Ammon's horn (tissue), 1 donor: ENCODE data around the gene DTD1.
A peak's percentile ranks its signal among the peaks of the same experiment; 100 is the strongest.

Experiments
- DNase-seq: peaks from one replicate; pipeline ENCODE4 v3.0.0-alpha.2; 2016; ENCODE audit warnings: low spot score

The DTD1 gene

GRCh38 chr20:18663932-18664331 lies 76.1 kb downstream of the DTD1 start:
- DNase-seq, result no peak

DNA sequence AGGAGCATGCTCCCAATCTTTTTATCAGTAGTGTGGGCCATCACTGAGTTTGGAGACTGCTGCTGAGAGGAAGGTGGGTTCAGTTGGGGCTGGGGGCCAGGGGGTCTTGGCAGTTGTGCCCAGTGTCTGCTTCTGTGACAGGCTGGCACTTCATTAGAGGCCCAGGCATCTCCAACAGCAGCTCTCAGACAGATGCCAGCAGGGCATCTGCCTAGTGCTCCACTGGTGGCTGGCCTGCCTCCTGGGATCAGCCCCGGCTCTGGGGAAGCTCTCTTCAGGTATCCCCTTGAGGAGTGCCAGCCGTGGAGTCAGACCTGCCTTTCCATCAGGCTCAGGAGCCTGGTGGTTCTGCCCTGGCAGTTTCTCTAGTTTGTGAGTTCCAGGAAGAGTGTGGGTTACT lies 77.3 kb downstream of the DTD1 start:
- DNase-seq, result no peak

DNA sequence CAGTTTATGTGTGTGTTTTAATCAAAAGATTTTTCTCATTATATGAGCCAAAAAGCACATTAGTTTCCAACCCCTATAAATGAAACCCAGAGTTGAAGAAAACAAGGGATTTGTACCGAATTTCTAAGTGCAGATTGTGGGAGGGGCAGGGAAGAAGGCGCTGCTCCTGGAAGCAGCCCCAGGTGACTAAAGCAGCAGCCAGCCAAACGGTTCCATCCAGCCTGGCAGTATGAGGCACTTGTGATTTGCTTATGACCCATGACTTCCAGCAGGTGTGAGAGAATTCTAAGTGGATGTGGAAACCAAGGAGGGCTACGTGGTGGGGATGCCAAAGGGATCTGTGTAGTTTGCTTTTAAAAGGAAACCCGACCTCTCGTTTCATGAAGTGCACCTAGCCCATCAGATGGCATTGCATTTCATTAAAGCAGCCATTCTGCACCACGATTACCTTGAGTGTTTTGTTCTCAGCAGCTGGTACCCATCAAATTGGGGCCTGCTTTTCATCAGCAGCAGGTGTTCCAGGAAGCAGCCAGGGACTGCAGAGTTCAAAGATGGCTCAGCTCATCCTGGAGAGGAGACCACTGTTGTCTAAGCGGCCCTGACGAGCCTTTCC lies 79.1 kb downstream of the DTD1 start:
- no peak for DNase-seq

- no peak for DNase-seq
These were observed 81.6 kb downstream of the DTD1 start for GRCh38 chr20:18669241-18670019.

DNA sequence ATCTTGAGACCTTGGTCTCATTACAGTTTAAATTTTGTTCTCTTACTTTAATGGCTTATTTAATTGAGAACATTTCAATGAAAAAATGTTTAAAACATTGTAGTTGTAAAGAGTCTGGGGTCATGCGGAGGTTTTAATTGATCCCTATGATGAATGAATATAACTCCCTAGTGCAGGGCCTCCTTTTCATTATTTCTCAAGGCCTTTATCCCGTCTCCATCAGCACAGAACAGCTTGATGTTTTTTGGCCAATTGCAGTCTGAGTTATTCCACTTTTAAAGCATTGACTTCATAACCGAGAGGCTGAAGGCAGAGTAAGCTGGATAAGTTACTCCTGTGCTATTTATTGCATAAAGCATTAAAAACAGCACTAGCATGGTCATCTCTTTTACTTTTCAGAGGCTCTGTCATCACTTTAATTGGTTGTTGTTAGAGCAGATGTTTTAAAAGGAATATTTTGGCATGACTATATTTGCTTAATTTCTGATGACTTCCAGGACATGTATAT lies 83.4 kb downstream of the DTD1 start:
- no peak for DNase-seq

GRCh38 chr20:18672834-18673233 lies 85.0 kb downstream of the DTD1 start:
- no peak for DNase-seq

GRCh38 chr20:18676396-18676795 lies 88.5 kb downstream of the DTD1 start:
- no peak for DNase-seq

- no peak for DNase-seq
These were observed 89.3 kb downstream of the DTD1 start for GRCh38 chr20:18677126-18677525.

GRCh38 chr20:18678549-18679419 lies 90.9 kb downstream of the DTD1 start:
- peak; percentile 72 for DNase-seq

DNA sequence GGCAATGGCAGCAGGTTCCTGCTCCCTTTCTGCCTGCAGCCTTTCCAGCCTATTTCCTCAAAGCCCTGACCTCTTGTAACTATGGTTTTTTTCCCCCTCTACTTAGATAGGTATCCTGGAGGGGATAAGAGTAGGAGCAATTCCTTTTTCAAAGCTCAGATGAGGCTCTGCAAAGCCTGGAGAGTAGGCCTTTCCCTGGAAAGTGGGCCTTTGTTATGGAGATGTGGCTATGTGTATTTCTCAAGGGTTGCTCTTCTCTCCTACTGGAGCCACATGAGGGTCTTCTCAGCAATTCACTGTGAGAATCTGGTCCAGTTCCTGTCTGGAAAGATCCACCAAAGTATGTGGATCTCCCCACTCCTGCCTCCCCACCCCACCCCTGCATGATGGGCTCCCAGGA lies 96.0 kb downstream of the DTD1 start:
- no peak for DNase-seq

- no peak for DNase-seq
These were observed 96.9 kb downstream of the DTD1 start for GRCh38 chr20:18684775-18685174.

DNA sequence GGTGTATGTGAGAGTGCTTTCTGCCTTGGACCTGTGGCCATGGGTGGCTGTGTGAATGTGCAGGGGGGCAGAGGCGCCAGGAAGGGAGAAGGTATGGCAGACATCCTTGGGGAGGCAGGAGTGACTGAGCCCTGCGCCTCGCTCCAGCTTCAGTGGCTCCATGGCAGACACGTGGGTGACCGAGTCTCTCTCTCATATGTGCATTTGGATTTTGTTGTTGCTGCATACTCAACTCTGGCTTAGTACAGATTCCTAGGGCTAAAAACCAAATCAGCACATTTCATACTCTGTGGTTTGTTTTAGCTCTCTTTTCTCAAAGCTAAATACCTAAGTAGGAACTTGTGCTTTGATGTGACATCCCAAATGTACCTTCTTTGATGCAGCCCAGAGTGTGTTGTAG lies 97.6 kb downstream of the DTD1 start:
- no peak for DNase-seq

GRCh38 chr20:18686696-18687095 lies 98.8 kb downstream of the DTD1 start:
- DNase-seq, result no peak

DNA sequence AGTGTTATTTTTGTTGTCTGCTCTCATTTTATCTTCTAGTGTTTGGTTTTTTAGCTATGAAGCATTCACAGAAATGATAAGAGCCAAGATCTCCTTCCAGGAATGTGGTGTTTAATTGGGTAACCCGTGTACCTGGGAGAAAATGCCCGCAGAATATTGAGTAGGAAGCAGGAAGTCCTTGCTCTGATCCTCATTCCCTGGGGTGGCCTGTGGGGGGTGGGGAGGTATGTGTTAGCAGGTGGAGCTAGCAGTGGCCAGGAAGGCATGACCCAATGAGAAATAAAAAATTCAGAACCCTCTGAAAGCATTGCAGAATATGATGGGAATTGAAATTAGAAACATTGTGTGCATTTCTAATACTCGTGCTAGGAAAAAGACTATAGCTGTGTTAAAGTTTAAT lies 100.8 kb downstream of the DTD1 start:
- DNase-seq, result no peak

DNA sequence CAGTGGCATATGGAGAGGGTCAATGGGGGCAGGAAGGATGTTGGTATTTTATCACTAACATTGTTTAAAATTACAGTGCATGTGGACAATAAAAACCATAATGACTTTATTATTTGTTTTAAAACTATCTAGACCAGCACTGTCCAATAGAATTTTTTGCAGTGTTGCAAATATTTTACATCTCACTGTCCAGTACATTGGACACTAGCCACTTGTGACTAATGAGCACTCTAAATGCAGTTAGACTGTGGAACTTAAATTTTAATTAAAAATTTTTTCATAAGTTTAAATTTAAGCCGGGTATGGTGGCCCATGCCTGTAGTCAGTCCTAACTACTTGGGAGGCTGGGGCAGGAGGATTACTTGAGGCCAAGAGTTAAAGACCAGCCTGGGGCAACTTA lies 101.7 kb downstream of the DTD1 start:
- DNase-seq, result no peak

GRCh38 chr20:18692447-18692846 lies 104.6 kb downstream of the DTD1 start:
- no peak for DNase-seq

DNA sequence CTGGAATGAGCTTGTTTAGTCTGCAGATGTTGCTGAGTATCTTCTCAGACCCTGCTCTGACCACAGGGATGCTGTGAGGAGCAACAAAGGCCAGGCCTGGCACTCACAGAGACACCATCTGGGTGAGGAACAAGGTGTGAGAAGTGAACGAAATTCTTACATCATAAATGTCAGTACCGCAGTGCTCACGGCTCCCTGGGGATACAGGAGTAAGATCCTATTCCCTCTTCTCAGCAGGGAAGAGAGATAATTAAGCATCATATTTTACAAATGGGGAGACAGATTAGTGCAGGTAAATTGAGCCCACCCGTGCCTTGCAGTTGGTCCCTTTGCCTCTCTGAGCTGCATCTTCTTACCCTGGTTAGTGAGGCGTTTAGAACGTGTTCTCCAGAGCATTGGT lies 106.2 kb downstream of the DTD1 start:
- DNase-seq, result no peak

- DNase-seq, result no peak
These were observed 107.3 kb downstream of the DTD1 start for GRCh38 chr20:18695175-18695574.

DNA sequence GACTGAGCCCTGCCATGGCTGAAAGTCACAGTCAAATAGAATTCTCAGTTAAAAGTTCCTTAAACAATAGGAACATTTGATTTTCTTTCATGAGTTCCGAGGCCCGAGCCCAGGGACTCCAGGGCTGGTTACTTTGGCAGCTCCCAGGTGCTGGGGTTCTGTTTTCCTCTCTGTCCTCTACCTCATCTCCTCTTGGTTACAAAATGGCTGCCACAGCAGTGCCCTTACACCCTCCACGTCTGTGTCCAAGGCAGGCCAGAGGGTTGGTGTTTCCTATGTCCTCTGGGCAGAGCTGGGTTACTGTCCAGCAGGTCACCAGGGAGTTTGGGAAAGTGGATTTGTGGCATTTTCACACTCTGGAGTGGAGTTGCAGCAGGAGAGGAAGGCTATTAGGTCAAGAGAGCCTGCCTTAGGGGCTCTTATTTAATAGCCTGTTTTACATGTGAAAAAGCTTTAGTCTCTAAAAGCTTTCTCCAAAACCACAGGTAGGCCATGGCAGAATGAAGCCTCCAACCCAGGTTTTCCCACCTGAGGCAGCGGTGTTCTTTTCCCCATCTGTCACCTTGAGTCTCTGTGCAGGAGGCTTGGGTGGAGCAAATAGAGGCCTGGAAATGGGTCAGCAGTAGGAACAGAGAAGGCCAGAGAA lies 111.0 kb downstream of the DTD1 start:
- DNase-seq, result no peak

DNA sequence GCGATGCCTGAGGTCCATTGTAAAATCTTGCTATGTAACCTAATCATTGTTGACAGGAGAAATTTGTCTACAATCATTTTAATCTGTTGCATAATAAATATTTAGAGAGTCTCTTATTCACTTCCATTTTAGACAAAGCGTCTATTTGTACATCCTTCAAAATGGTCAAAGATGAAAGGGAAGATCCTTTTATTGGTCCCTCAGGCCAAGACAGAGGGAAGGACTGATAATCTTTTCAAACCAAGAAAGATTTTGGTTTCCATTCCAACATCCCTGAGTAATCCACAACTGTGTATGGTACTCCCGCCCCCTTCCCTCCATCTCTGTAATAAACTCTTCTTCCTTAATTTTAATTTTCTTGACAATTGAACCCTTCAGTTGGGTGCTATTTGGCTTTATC lies 114.1 kb downstream of the DTD1 start:
- no peak for DNase-seq

DNA sequence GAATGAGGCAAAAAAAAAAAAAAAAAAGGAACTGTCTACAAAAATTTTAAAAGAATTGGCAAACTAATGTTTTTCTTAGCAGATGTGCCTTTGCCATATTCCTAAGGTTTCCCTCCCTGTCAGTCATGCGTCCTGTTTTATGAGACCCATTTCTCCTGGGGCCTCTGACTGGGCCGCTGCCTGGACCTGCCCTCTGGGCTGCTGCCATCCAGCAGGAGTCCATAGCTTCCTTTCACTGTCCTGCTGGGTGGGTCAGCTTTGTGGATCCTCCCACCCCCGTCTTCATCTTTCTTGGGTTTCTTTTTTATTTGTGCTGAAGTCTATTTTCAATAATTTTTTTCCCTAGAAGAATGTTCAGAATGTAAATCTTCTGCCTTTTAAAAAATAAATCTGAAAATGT lies 114.9 kb downstream of the DTD1 start:
- DNase-seq, result no peak

DNA sequence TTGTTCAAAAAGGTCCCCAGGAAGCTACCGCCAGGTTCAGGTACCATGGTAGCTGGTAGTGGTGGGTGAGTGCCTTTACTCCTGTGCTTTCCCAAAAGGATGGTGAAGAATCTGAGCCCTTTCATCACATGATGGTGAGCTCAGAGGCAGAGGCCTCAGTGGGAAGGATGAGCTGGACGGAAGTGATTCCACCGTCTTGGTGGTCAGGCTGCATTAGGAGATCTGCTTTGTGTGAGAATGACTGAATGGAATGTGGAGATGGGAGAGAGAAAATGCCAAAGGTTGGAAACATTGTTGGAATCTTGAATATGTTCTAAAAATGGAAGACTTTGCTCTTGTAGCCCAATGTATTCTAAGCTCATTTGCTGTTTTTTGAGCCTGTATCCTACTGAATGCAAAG lies 117.6 kb downstream of the DTD1 start:
- no peak for DNase-seq
